Measurements from ENCODE around the gene GTPBP3.
A peak's percentile ranks its signal among the peaks of the same experiment; 100 is the strongest.

Gene GTPBP3

DNA sequence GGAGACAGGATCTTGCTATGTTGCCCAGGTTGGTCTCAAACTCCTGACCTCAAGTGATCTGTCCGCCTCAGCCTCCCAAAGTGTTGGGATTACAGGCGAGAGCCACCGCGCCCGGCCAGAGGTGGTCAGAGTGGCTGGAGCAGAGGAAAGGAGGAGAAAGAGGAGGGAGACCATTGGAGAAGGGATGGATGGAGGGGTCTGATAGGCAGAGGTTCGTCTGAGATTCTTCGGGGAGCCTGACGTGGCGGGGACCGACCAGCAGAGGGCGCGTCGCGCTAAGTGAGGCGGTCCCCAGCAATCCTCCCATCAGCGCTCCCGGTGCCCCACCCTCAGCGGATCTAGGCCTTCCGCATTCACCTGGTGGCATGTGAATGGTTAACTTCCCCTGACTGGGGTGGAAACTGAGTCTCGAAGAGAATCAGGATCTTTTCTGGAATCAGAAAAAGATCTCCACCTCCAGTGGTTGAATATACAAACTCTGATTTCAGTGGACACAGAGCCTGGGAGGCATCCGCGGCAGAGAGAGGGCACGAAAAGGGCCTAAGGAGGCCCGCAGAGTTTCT is 8.8 kb downstream of the GTPBP3 start:
- Histone ChIP-seq H3K4me2 (ENCODE audit: insufficient read depth, low read length, poor library complexity, severe bottlenecking) (no peak overlapping the region), H2BK12ac (ENCODE audit: low read length) (no peak overlapping the region), H3K4me3 (ENCODE audit: low read length in 2 of 2) (no peak overlapping the region), H3K9me3 (replicated peaks in 1 of 2; ENCODE audit: control insufficient read depth in 2 of 2, insufficient read depth in 1 of 2, low read depth in 1 of 2, low read length in 2 of 2) (no peaks in the 10 kb centered on the region), H3K18ac (ENCODE audit: low read length) (no peak overlapping the region), H3K14ac (ENCODE audit: low read length) (no peak overlapping the region), H3K36me3 (replicated peaks in 1 of 2; ENCODE audit: control insufficient read depth in 2 of 2, insufficient read depth in 2 of 2, low read length in 2 of 2) (peaks cover 6 to 16% of the 10 kb centered on the region in 2 donors), H3K79me1 (ENCODE audit: low read depth, low read length) (peaks cover 4% of the 10 kb centered on the region), H2AK5ac (ENCODE audit: low read depth, low read length) (no peak overlapping the region), H3K4me1 (ENCODE audit: control insufficient read depth in 2 of 2, insufficient read depth in 1 of 2, low read depth in 1 of 2, low read length in 2 of 2) (peaks cover 2 to 4% of the 10 kb centered on the region in 2 donors), H2BK15ac (ENCODE audit: low read length) (no peak overlapping the region), H3K27ac (replicated peaks; ENCODE audit: low read length) (no peak overlapping the region), H2BK5ac (ENCODE audit: low read length) (no peak overlapping the region), H4K8ac (ENCODE audit: low read depth, low read length) (no peak overlapping the region), H3K23ac (ENCODE audit: low read depth, low read length, poor library complexity) (no peak overlapping the region), H3K9ac (ENCODE audit: low read depth, low read length, poor library complexity) (no peak overlapping the region), H2BK120ac (ENCODE audit: low read depth, low read length) (no peak overlapping the region), H2AFZ (ENCODE audit: low read length) (peak overlapping the region; percentile 32), H4K91ac (ENCODE audit: low read depth, low read length, poor library complexity) (no peak overlapping the region), H3K4ac (ENCODE audit: low read length) (no peak overlapping the region), H3K27me3 (ENCODE audit: control insufficient read depth in 3 of 3, insufficient read depth in 3 of 3, low read depth in 1 of 3, low read length in 3 of 3) (no peaks in the 10 kb centered on the region)
- no CpG with 5 or more reads among the region's 24 CpGs for WGBS, 2 donors (ENCODE audit: extremely low coverage in 2 of 2, insufficient read length in 2 of 2, insufficient replicate concordance in 1 of 2)
- DNase-seq (ENCODE audit: low spot score): peak; percentile 66

- H3K27ac ChIP-seq (replicated peaks; ENCODE audit: low read length): no peak overlapping the region
- WGBS, 2 donors (ENCODE audit: extremely low coverage in 2 of 2, insufficient read length in 2 of 2, insufficient replicate concordance in 1 of 2): no CpG with 5 or more reads among the region's 6 CpGs
- no peak overlapping the region for H2BK5ac ChIP-seq (ENCODE audit: low read length)
- no peak overlapping the region for H4K8ac ChIP-seq (ENCODE audit: low read depth, low read length)
- no peak overlapping the region for H3K4ac ChIP-seq (ENCODE audit: low read length)
- H3K9me3 ChIP-seq (replicated peaks in 1 of 2; ENCODE audit: control insufficient read depth in 2 of 2, insufficient read depth in 1 of 2, low read depth in 1 of 2, low read length in 2 of 2): no peaks in the 10 kb centered on the region
- no peak overlapping the region for H2AFZ ChIP-seq (ENCODE audit: low read length)
- H3K4me2 ChIP-seq (ENCODE audit: insufficient read depth, low read length, poor library complexity, severe bottlenecking): no peak overlapping the region
- no peak overlapping the region for H3K18ac ChIP-seq (ENCODE audit: low read length)
- H2AK5ac ChIP-seq (ENCODE audit: low read depth, low read length): peak overlapping the region; percentile 36
- no peak overlapping the region for H3K14ac ChIP-seq (ENCODE audit: low read length)
- no peak overlapping the region for H2BK12ac ChIP-seq (ENCODE audit: low read length)
- H3K4me1 ChIP-seq (ENCODE audit: control insufficient read depth in 2 of 2, insufficient read depth in 1 of 2, low read depth in 1 of 2, low read length in 2 of 2): peaks cover 2 to 4% of the 10 kb centered on the region in 2 donors
- H4K91ac ChIP-seq (ENCODE audit: low read depth, low read length, poor library complexity): no peak overlapping the region
- no peak overlapping the region for H3K9ac ChIP-seq (ENCODE audit: low read depth, low read length, poor library complexity)
- H3K79me1 ChIP-seq (ENCODE audit: low read depth, low read length): no peaks in the 10 kb centered on the region
- no peak for DNase-seq (ENCODE audit: low spot score)
- no peak overlapping the region for H2BK120ac ChIP-seq (ENCODE audit: low read depth, low read length)
- no peak overlapping the region for H3K23ac ChIP-seq (ENCODE audit: low read depth, low read length, poor library complexity)
- no peak overlapping the region for H3K4me3 ChIP-seq (ENCODE audit: low read length in 2 of 2)
- no peak overlapping the region for H2BK15ac ChIP-seq (ENCODE audit: low read length)
- H3K27me3 ChIP-seq (ENCODE audit: control insufficient read depth in 3 of 3, insufficient read depth in 3 of 3, low read depth in 1 of 3, low read length in 3 of 3): no peaks in the 10 kb centered on the region
- H3K36me3 ChIP-seq (replicated peaks in 1 of 2; ENCODE audit: control insufficient read depth in 2 of 2, insufficient read depth in 2 of 2, low read length in 2 of 2): peaks cover 0 to 6% of the 10 kb centered on the region in 2 donors
Observed at GRCh38 chr19:17347361-17347760, 10.0 kb downstream of the GTPBP3 start.

- Histone ChIP-seq H2BK12ac (ENCODE audit: low read length) (no peak overlapping the region), H3K36me3 (replicated peaks in 1 of 2; ENCODE audit: control insufficient read depth in 2 of 2, insufficient read depth in 2 of 2, low read length in 2 of 2) (peaks cover 0 to 3% of the 10 kb centered on the region in 2 donors), H3K9ac (ENCODE audit: low read depth, low read length, poor library complexity) (no peak overlapping the region), H3K4me3 (ENCODE audit: low read length in 2 of 2) (no peak overlapping the region), H3K27ac (replicated peaks; ENCODE audit: low read length) (no peak overlapping the region), H3K27me3 (ENCODE audit: control insufficient read depth in 3 of 3, insufficient read depth in 3 of 3, low read depth in 1 of 3, low read length in 3 of 3) (no peaks in the 10 kb centered on the region), H2AK5ac (ENCODE audit: low read depth, low read length) (no peak overlapping the region), H3K23ac (ENCODE audit: low read depth, low read length, poor library complexity) (no peak overlapping the region), H3K18ac (ENCODE audit: low read length) (no peak overlapping the region), H3K79me1 (ENCODE audit: low read depth, low read length) (no peaks in the 10 kb centered on the region), H3K4me2 (ENCODE audit: insufficient read depth, low read length, poor library complexity, severe bottlenecking) (no peak overlapping the region), H4K91ac (ENCODE audit: low read depth, low read length, poor library complexity) (no peak overlapping the region), H2BK15ac (ENCODE audit: low read length) (no peak overlapping the region), H4K8ac (ENCODE audit: low read depth, low read length) (no peak overlapping the region), H2BK120ac (ENCODE audit: low read depth, low read length) (no peak overlapping the region), H3K9me3 (replicated peaks in 1 of 2; ENCODE audit: control insufficient read depth in 2 of 2, insufficient read depth in 1 of 2, low read depth in 1 of 2, low read length in 2 of 2) (no peaks in the 10 kb centered on the region), H3K14ac (ENCODE audit: low read length) (no peak overlapping the region), H2BK5ac (ENCODE audit: low read length) (no peak overlapping the region), H3K4ac (ENCODE audit: low read length) (no peak overlapping the region), H2AFZ (ENCODE audit: low read length) (no peak overlapping the region), H3K4me1 (ENCODE audit: control insufficient read depth in 2 of 2, insufficient read depth in 1 of 2, low read depth in 1 of 2, low read length in 2 of 2) (peaks cover 2 to 4% of the 10 kb centered on the region in 2 donors)
- no peak for DNase-seq (ENCODE audit: low spot score)
- WGBS, 2 donors (ENCODE audit: extremely low coverage in 2 of 2, insufficient read length in 2 of 2, insufficient replicate concordance in 1 of 2): no CpG with 5 or more reads among the region's 2 CpGs
Observed at GRCh38 chr19:17347877-17348276, 10.5 kb downstream of the GTPBP3 start.

DNA sequence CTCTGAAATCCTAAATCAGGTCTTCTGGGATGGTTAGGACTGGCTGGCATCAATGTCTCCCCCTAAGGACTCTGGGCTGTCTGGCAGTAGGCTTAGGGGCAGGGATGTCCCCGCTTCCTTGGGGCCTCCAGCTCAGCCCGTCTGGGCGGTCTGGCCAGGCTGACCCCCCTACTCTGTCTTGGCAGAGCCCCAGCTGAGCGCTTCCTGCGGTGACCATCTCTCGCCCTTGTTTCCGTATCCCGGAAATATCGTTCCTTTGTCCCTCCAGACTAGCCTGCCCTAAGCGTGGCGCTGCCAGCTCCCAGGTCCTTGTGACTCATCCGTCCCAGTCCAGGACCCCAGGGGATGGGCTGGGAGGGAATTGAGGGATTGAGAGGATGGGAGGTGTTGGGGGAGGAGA is 11.3 kb downstream of the GTPBP3 start:
- no peak overlapping the region for H3K9ac ChIP-seq (ENCODE audit: low read depth, low read length, poor library complexity)
- H3K27ac ChIP-seq (replicated peaks; ENCODE audit: low read length): no peak overlapping the region
- H2AFZ ChIP-seq (ENCODE audit: low read length): peak overlapping the region; percentile 79
- no peak overlapping the region for H3K23ac ChIP-seq (ENCODE audit: low read depth, low read length, poor library complexity)
- H2BK15ac ChIP-seq (ENCODE audit: low read length): no peak overlapping the region
- no peaks in the 10 kb centered on the region for H3K9me3 ChIP-seq (replicated peaks in 1 of 2; ENCODE audit: control insufficient read depth in 2 of 2, insufficient read depth in 1 of 2, low read depth in 1 of 2, low read length in 2 of 2)
- DNase-seq (ENCODE audit: low spot score): peak; percentile 23
- peak overlapping the region; percentile 86 for H3K18ac ChIP-seq (ENCODE audit: low read length)
- no peaks in the 10 kb centered on the region for H3K27me3 ChIP-seq (ENCODE audit: control insufficient read depth in 3 of 3, insufficient read depth in 3 of 3, low read depth in 1 of 3, low read length in 3 of 3)
- no peaks in the 10 kb centered on the region for H3K36me3 ChIP-seq (replicated peaks in 1 of 2; ENCODE audit: control insufficient read depth in 2 of 2, insufficient read depth in 2 of 2, low read length in 2 of 2)
- H3K4me3 ChIP-seq (ENCODE audit: low read length in 2 of 2): no peak overlapping the region
- no peak overlapping the region for H4K91ac ChIP-seq (ENCODE audit: low read depth, low read length, poor library complexity)
- H2BK12ac ChIP-seq (ENCODE audit: low read length): no peak overlapping the region
- no peaks in the 10 kb centered on the region for H3K79me1 ChIP-seq (ENCODE audit: low read depth, low read length)
- H3K4ac ChIP-seq (ENCODE audit: low read length): no peak overlapping the region
- H2AK5ac ChIP-seq (ENCODE audit: low read depth, low read length): no peak overlapping the region
- H3K14ac ChIP-seq (ENCODE audit: low read length): no peak overlapping the region
- H3K4me1 ChIP-seq (ENCODE audit: control insufficient read depth in 2 of 2, insufficient read depth in 1 of 2, low read depth in 1 of 2, low read length in 2 of 2): peaks cover 2 to 4% of the 10 kb centered on the region in 2 donors
- no peak overlapping the region for H2BK5ac ChIP-seq (ENCODE audit: low read length)
- no peak overlapping the region for H3K4me2 ChIP-seq (ENCODE audit: insufficient read depth, low read length, poor library complexity, severe bottlenecking)
- no CpG with 5 or more reads among the region's 12 CpGs for WGBS, 2 donors (ENCODE audit: extremely low coverage in 2 of 2, insufficient read length in 2 of 2, insufficient replicate concordance in 1 of 2)
- no peak overlapping the region for H2BK120ac ChIP-seq (ENCODE audit: low read depth, low read length)
- H4K8ac ChIP-seq (ENCODE audit: low read depth, low read length): no peak overlapping the region
